K562 (cell line): ENCODE data around the gene SLC7A4.
"Not testable (repeated sequence)": the region's sequence is repeated elsewhere in the genome, so short reads cannot be mapped to it uniquely, and the experiment has no call there.

ENCODE experiments used
- CTCF ChIP-seq, 3 experiments: IDR thresholded peaks in 2 of 3; conservative IDR thresholded peaks in 1 of 3; 2 replicates each; pipeline ENCODE4 v1.5.1; 2011 to 2012; ENCODE audit warnings: low read length in 3 of 3, mild to moderate bottlenecking in 3 of 3, control low read depth in 2 of 3, improper control_type of control experiment in 1 of 3, inconsistent platforms in 1 of 3, low read depth in 1 of 3, mixed read lengths in 1 of 3, moderate library complexity in 1 of 3; ENCODE audit not compliant: insufficient read depth in 2 of 3
- MLX ChIP-seq, 2 experiments: fragments of 450-650 bp in 1 of 2; sonication (generic) in 1 of 2; formaldehyde crosslinking; conservative IDR thresholded peaks; 2 replicates each; pipeline versions ENCODE4 v1.4.0 to v1.8.1; 2020 to 2022; ENCODE audit warnings: mild to moderate bottlenecking in 1 of 2, missing genetic modification reagents in 1 of 2
- SAP30 ChIP-seq: fragments of 200-600 bp; sonication (generic); IDR thresholded peaks from 2 replicates; pipeline ENCODE4 v1.6.1; 2012; ENCODE audit warnings: borderline replicate concordance, low read depth, mild to moderate bottlenecking, moderate library complexity, low read length, control low read depth, inconsistent platforms; ENCODE audit not compliant: insufficient read depth, poor library complexity, severe bottlenecking
- YY1 ChIP-seq, 3 experiments: IDR thresholded peaks; 2 replicates each; pipeline ENCODE4 v1.6.1; 2011; ENCODE audit warnings: low read length in 2 of 3, mild to moderate bottlenecking in 2 of 3, moderate library complexity in 2 of 3, borderline replicate concordance in 1 of 3, control low read depth in 1 of 3, low read depth in 1 of 3; ENCODE audit not compliant: insufficient read depth in 3 of 3, insufficient replicate concordance in 2 of 3, control insufficient read depth in 1 of 3, insufficient read length in 1 of 3; ENCODE audit errors: extremely low read depth in 1 of 3

- not testable (repeated sequence) for TF ChIP-seq SAP30; MLX (CRISPR knock-in tag; conservative IDR thresholded peaks at IDR 0.05); CTCF (IDR thresholded peaks at IDR 0.05 in 2 of 3, conservative IDR thresholded peaks at IDR 0.05 in 1 of 3; ENCODE audit: insufficient read depth in 2 of 3, low read depth in 1 of 3, low read length in 3 of 3); YY1 (IDR thresholded peaks at IDR 0.05; ENCODE audit: borderline replicate concordance in 1 of 3, control insufficient read depth in 1 of 3, extremely low read depth in 1 of 3, insufficient read depth in 3 of 3, insufficient read length in 1 of 3, insufficient replicate concordance in 2 of 3, low read depth in 1 of 3, low read length in 2 of 3)
These were observed 39.4 kb upstream of the SLC7A4 start for GRCh38 chr22:21071796-21072195.
